CD8-positive, alpha-beta T cell (primary cell): ENCODE data around the gene GFM2. TPM values are rescaled to one million over a fixed set of nuclear protein-coding genes. Genes with fewer than 3 reads are reported as not detected.

Source experiments
- total RNA-seq, 46 experiments: library from RNA in 2 of 46; stranded (reverse) in 2 of 46; gene quantifications; one replicate each; pipeline ENCODE4 v1.2.3 and lab custom pipeline; 2021 to 2026

Gene GFM2
- total RNA-seq, 2 experiments from 2014 or later = 11.0 to 15.0 TPM

Other genes with a start within 250 kb of the GFM2 start
- 10 to 100 TPM; 44.2 to 51.1 TPM for gene ENC1, start 126.4 kb downstream of the GFM2 start, total RNA-seq
- 10 to 100 TPM; 29.2 to 37.0 TPM for gene HEXB, start 81.9 kb downstream of the GFM2 start, total RNA-seq
- 100 to 1,000 TPM; 142 TPM for gene NSA2, start 132 bp upstream of the GFM2 start, total RNA-seq
- 10 to 100 TPM; 21.0 to 21.6 TPM for gene FAM169A, start 99.3 kb upstream of the GFM2 start, total RNA-seq